Sigmoid colon (tissue), 7 donors: ENCODE measurements around the gene SNRNP40. TPM values are rescaled to one million over a fixed set of nuclear protein-coding genes. Genes with fewer than 3 reads are reported as not detected.

Experiments
- DNase-seq: peaks from one replicate; pipeline ENCODE4 v3.0.0-alpha.2; 2019
- H3K27ac ChIP-seq, 4 donors: fragments of 200-600 bp; sonication (generic); one replicate each; pipeline ENCODE4 v1.5.1; 2016 to 2019; ENCODE audit warnings: mild to moderate bottlenecking in 1 of 4
- H3K27me3 ChIP-seq, 3 donors: fragments of 200-600 bp; sonication (generic); one replicate each; pipeline ENCODE4 v1.5.1; 2019; ENCODE audit warnings: mild to moderate bottlenecking in 1 of 3
- H3K36me3 ChIP-seq, 4 donors: fragments of 200-600 bp; sonication (generic); one replicate each; pipeline ENCODE4 v1.5.1; 2016 to 2019
- H3K4me1 ChIP-seq, 4 donors: fragments of 200-600 bp; sonication (generic); one replicate each; pipeline ENCODE4 v1.5.1; 2017 to 2019
- H3K4me3 ChIP-seq, 4 donors: fragments of 200-600 bp; sonication (generic); one replicate each; pipeline ENCODE4 v1.5.1; 2017 to 2019; ENCODE audit warnings: mild to moderate bottlenecking in 2 of 4, moderate library complexity in 1 of 4
- H3K9me3 ChIP-seq, 4 donors: fragments of 200-600 bp in 3 of 4; sonication (generic) in 3 of 4; one replicate each; pipeline versions ENCODE4 v1.5.1 to v1.6.1; 2013 to 2019
- EP300 ChIP-seq, 4 donors: sonication (generic); formaldehyde crosslinking; IDR thresholded peaks; one replicate each; pipeline ENCODE4 v1.6.1; 2017; ENCODE audit warnings: antibody characterized with exemption in 4 of 4
- POLR2A ChIP-seq, 2 donors: fragments of 450-650 bp; IDR thresholded peaks; one replicate each; pipeline ENCODE4 v1.6.1; 2016; ENCODE audit warnings: antibody characterized with exemption in 2 of 2, mild to moderate bottlenecking in 2 of 2, moderate library complexity in 2 of 2
- POLR2AphosphoS5 ChIP-seq, 4 donors: sonication (generic); formaldehyde crosslinking; IDR thresholded peaks; one replicate each; pipeline ENCODE4 v1.6.1; 2017; ENCODE audit warnings: antibody characterized with exemption in 4 of 4
- WGBS, 2 donors: extraction: QIAGEN DNeasy Blood & Tissue Kit; methylation state at CpG; one replicate each; pipeline ENCODE4 v1.1.7; 2013; 5-methylcytosine and 5-hydroxymethylcytosine counted together
- intact Hi-C: fragments of 100-400 bp; cut with DNase I; formaldehyde crosslinking; loops from one replicate; pipeline ENCODE4 v1.15.1; 2023
- polyA plus RNA-seq, 3 donors: library from polyadenylated mRNA; stranded (reverse); fragments of 200-250 nt; gene quantifications; one replicate each; pipeline ENCODE4 v1.2.3, GENCODE V29; 2013
- total RNA-seq, 4 donors: library from RNA; depleted of rRNA; stranded (reverse); fragments of >200 nt; gene quantifications; one replicate each; pipeline ENCODE4 v1.1.0, GENCODE V29; 2016
- TF ChIP-seq, protein P1 (sequence below), 4 experiments: fragments of 450-650 bp in 3 of 4; fragments of 200-600 bp in 1 of 4; IDR thresholded peaks; one replicate each; pipeline ENCODE4 v1.5.1; 2016 to 2019; ENCODE audit warnings: antibody characterized with exemption in 4 of 4, mild to moderate bottlenecking in 3 of 4, moderate library complexity in 2 of 4
- donor health status: healthy with polysubstance abuse.
- donor health status: Bipolar disorder and iron deficiency.
- donor health status: healthy.

Gene SNRNP40
- total and polyA plus RNA-seq, 7 donors = 19.4 to 36.4 (median 26.1) TPM

DNA sequence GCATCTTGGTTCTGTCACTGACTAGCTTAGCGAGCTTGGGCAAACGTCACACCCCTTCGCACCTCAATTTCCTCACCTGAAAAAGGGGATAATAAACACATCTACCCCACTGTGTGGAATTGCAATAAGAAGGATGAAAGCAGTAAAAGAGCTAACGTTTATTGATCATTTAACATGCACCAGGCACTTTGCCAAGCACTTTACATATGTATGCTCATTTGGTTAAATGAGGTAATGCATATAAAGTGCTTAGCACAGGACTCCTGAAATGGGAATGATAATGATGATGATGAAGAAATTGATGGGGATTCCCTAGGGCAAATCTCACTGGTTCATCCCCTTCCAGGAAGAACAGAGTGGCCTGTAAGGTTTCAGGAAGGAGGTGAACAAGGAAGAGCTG lies 61.7 kb downstream of the SNRNP40 start:
- H3K27me3 ChIP-seq = peaks cover 16 to 51% (median 35%) of the 10 kb centered on the region in 3 donors
- intact Hi-C loops = no loop called here
- H3K4me1 ChIP-seq = peaks cover 0 to 13% (median 11%) of the 10 kb centered on the region in 4 donors
- H3K9me3 ChIP-seq = no peaks in the 10 kb centered on the region
- no peak overlapping the region for H3K27ac ChIP-seq
- H3K36me3 ChIP-seq = no peaks in the 10 kb centered on the region
- WGBS, 2 donors = 34 to 58% methylated on average over 4 of the region's 4 CpGs
- no peak overlapping the region for H3K4me3 ChIP-seq
- DNase-seq = no peak
- TF ChIP-seq POLR2A (IDR thresholded peaks at IDR 0.05) (no peak), POLR2AphosphoS5 (IDR thresholded peaks at IDR 0.05) (no peak), EP300 (IDR thresholded peaks at IDR 0.05) (no peak)
- TF ChIP-seq, protein P1, sequence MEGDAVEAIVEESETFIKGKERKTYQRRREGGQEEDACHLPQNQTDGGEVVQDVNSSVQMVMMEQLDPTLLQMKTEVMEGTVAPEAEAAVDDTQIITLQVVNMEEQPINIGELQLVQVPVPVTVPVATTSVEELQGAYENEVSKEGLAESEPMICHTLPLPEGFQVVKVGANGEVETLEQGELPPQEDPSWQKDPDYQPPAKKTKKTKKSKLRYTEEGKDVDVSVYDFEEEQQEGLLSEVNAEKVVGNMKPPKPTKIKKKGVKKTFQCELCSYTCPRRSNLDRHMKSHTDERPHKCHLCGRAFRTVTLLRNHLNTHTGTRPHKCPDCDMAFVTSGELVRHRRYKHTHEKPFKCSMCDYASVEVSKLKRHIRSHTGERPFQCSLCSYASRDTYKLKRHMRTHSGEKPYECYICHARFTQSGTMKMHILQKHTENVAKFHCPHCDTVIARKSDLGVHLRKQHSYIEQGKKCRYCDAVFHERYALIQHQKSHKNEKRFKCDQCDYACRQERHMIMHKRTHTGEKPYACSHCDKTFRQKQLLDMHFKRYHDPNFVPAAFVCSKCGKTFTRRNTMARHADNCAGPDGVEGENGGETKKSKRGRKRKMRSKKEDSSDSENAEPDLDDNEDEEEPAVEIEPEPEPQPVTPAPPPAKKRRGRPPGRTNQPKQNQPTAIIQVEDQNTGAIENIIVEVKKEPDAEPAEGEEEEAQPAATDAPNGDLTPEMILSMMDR (IDR thresholded peaks at IDR 0.05) = no peak

DNA sequence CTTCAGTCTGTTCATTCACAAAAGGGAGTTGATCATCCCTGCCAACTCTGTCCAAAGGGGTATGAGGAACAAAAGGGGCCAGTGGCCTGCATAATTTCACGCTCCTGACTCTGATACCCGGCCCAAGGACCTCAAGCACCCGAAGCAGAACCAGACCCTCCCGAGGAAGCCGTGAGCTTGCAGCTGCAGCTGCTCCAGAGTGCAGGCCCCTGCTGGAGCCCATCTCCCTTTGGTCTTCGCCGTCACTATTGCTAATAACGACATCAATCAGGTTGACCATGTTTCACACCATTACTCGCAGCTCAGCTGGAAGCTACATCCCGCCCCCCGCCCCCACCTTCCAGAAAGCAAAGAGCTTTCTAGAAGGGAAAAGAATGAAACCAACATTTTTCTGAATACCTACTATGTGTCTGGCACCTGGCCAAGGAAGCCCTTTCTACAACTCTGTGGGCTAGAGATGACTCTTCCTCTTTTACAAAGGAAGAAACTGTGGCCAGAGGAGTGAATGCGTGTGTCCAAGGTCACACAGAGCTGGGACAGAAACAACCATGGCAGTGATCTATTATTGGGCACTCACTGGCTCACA lies 62.4 kb downstream of the SNRNP40 start:
- Histone ChIP-seq H3K27ac (no peak overlapping the region), H3K4me1 (peaks cover 0 to 7% (median 6%) of the 10 kb centered on the region in 4 donors), H3K36me3 (no peaks in the 10 kb centered on the region), H3K27me3 (peaks cover 12 to 46% (median 31%) of the 10 kb centered on the region in 3 donors), H3K9me3 (no peaks in the 10 kb centered on the region), H3K4me3 (no peak overlapping the region)
- DNase-seq = no peak
- no peak for TF ChIP-seq EP300 (IDR thresholded peaks at IDR 0.05)
- TF ChIP-seq, protein P1 (IDR thresholded peaks at IDR 0.05) = no peak
- no peak for TF ChIP-seq POLR2A (IDR thresholded peaks at IDR 0.05)
- no peak for TF ChIP-seq POLR2AphosphoS5 (IDR thresholded peaks at IDR 0.05)
- WGBS, 2 donors = 70 to 75% methylated on average over 12 of the region's 12 CpGs
- intact Hi-C loops = no loop called here

DNA sequence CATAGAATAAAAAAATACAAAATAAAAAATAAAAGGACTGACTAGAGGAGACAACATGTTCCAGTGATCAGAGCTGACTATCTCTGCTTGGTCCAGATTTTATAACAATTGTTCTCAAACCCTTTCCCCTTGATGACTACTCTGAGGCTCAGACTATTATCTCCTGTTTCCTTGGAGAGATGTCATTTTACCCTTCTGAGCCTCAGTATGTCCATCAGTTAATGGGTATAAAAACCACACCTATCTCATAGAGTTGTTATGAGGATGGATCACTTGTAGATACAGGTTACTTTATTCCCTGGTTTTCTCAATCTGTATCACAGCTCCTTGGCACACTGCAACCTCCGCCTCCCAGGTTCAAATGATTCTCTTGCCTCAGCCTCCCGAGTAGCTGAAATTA lies 63.9 kb downstream of the SNRNP40 start:
- intact Hi-C loops = no loop called here
- Histone ChIP-seq H3K27ac (no peak overlapping the region), H3K36me3 (no peaks in the 10 kb centered on the region), H3K4me3 (no peak overlapping the region), H3K9me3 (no peaks in the 10 kb centered on the region), H3K27me3 (peaks cover 0 to 31% (median 16%) of the 10 kb centered on the region in 3 donors), H3K4me1 (no peaks in the 10 kb centered on the region)
- DNase-seq = no peak
- WGBS, 2 donors = 95 to 97% methylated on average over 2 of the region's 2 CpGs
- TF ChIP-seq EP300 (IDR thresholded peaks at IDR 0.05) = no peak
- no peak for TF ChIP-seq POLR2AphosphoS5 (IDR thresholded peaks at IDR 0.05)
- TF ChIP-seq, protein P1 (IDR thresholded peaks at IDR 0.05) = no peak
- no peak for TF ChIP-seq POLR2A (IDR thresholded peaks at IDR 0.05)

DNA sequence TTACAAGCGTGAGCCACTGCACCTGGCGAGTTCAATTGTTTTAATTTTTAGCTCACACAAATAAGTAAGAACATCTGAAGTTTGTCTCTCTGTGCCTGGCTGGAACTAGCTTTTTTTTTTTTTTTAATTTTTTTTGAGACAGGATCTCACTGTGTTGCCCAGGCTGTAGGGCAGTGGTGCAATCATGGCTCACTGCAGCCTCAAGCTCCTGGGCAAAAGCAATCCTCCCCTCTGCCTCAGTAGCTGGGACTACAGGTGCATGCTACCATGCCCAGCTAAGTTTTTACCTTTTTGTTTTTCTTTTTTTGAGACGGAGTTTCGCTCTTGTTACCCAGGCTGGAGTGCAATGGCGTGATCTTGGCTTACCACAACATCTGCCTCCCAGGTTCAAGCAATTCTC lies 64.8 kb downstream of the SNRNP40 start:
- Histone ChIP-seq H3K27ac (no peak overlapping the region), H3K27me3 (peaks cover 0 to 22% (median 8%) of the 10 kb centered on the region in 3 donors), H3K9me3 (no peaks in the 10 kb centered on the region), H3K4me1 (no peaks in the 10 kb centered on the region), H3K4me3 (no peak overlapping the region), H3K36me3 (no peaks in the 10 kb centered on the region)
- intact Hi-C loops = no loop called here
- no peak for TF ChIP-seq EP300 (IDR thresholded peaks at IDR 0.05)
- TF ChIP-seq, protein P1 (IDR thresholded peaks at IDR 0.05) = no peak
- no peak for TF ChIP-seq POLR2A (IDR thresholded peaks at IDR 0.05)
- no peak for TF ChIP-seq POLR2AphosphoS5 (IDR thresholded peaks at IDR 0.05)
- 93 to 95% methylated on average over 5 of the region's 5 CpGs for WGBS, 2 donors
- no peak for DNase-seq

DNA sequence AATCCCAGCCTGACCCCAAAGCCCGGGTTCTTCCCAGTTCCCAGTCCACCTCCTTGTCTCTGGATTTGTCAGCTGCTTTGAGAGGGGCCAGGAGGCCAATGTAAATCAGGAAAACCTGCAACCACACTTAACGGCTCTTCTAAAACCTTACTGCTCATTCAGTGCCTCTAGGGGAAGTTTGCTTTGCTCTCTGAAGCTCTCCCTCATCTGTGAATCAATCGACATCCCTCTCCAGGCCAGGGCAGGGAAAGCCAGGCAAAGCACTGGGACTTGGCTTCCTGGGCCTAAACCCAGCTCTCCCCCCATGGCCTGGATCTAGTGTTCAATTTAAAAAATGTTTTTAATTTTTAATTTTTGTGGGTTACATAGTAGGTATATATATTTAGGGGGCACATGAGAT lies 66.2 kb downstream of the SNRNP40 start:
- TF ChIP-seq, protein P1 (IDR thresholded peaks at IDR 0.05) = no peak
- no peak for TF ChIP-seq POLR2AphosphoS5 (IDR thresholded peaks at IDR 0.05)
- TF ChIP-seq EP300 (IDR thresholded peaks at IDR 0.05) = no peak
- TF ChIP-seq POLR2A (IDR thresholded peaks at IDR 0.05) = no peak
- no peaks in the 10 kb centered on the region for H3K9me3 ChIP-seq
- peaks cover 0 to 8% (median 0%) of the 10 kb centered on the region in 3 donors for H3K27me3 ChIP-seq
- intact Hi-C loops = no loop called here
- H3K36me3 ChIP-seq = no peaks in the 10 kb centered on the region
- 63 to 75% methylated on average over 3 of the region's 3 CpGs for WGBS, 2 donors
- H3K27ac ChIP-seq = no peak overlapping the region
- H3K4me3 ChIP-seq = no peak overlapping the region
- DNase-seq = no peak
- no peaks in the 10 kb centered on the region for H3K4me1 ChIP-seq
